ENCODE results near the gene SCTR.

- TF ChIP-seq, protein P1, sequence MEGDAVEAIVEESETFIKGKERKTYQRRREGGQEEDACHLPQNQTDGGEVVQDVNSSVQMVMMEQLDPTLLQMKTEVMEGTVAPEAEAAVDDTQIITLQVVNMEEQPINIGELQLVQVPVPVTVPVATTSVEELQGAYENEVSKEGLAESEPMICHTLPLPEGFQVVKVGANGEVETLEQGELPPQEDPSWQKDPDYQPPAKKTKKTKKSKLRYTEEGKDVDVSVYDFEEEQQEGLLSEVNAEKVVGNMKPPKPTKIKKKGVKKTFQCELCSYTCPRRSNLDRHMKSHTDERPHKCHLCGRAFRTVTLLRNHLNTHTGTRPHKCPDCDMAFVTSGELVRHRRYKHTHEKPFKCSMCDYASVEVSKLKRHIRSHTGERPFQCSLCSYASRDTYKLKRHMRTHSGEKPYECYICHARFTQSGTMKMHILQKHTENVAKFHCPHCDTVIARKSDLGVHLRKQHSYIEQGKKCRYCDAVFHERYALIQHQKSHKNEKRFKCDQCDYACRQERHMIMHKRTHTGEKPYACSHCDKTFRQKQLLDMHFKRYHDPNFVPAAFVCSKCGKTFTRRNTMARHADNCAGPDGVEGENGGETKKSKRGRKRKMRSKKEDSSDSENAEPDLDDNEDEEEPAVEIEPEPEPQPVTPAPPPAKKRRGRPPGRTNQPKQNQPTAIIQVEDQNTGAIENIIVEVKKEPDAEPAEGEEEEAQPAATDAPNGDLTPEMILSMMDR (IDR thresholded peaks at IDR 0.05), result no peak
- TF ChIP-seq POLR2A (IDR thresholded peaks at IDR 0.05), result no peak
Observed at GRCh38 chr2:119473621-119474370, 50.5 kb downstream of the SCTR start.
